Right ventricle myocardium inferior (tissue), 1 donor: ENCODE data around the gene ARHGAP45. TPM values are rescaled to one million over a fixed set of nuclear protein-coding genes. Genes with fewer than 3 reads are reported as not detected.

Experiments
- ATAC-seq: fragments of 200-7000 bp; cut with Tn5 transposase; one replicate; pipeline ENCODE4 v1.9.1; 2020; ENCODE audit warnings: mild to moderate bottlenecking, moderate library complexity
- DNase-seq: peaks from one replicate; pipeline ENCODE4 v3.0.0; 2021; ENCODE audit errors: missing footprints
- intact Hi-C: fragments of 100-400 bp; cut with DNase I; formaldehyde crosslinking; loops from one replicate; pipeline ENCODE4 v1.11.0; 2022
- total RNA-seq: library from RNA; stranded (reverse); fragmentation: NEBNext Ultra II Directional; extraction: Animal tissue kit (Norgen Biotek cat#: 25700); gene quantifications from one replicate; pipeline ENCODE4 v1.2.1, GENCODE V29; 2021
- donor health status: DM: no; HTN: yes; CAD: no; lungs with severe emphysema.

ARHGAP45 gene
- total RNA-seq, 1 donor from 2014 or later = 6.6 TPM

- DNase-seq (peak; percentile 49), ATAC-seq (no peak)
- intact Hi-C loops = no loop called here
Observed at GRCh38 chr19:1066251-1066747, 668 bp upstream of the ARHGAP45 start.

- ATAC-seq (peak; percentile 3), DNase-seq (no peak)
- intact Hi-C loops = no loop called here
Observed at GRCh38 chr19:1067341-1067957, 482 bp downstream of the ARHGAP45 start.

- peak; percentile 37 for ATAC-seq
- intact Hi-C loops = no loop called here
- DNase-seq = peak; percentile 88
Observed at GRCh38 chr19:1068009-1069001, 1.3 kb downstream of the ARHGAP45 start.

GRCh38 chr19:1069009-1069779 is 2.2 kb downstream of the ARHGAP45 start:
- ATAC-seq (peak; percentile 42), DNase-seq (peak; percentile 96)

GRCh38 chr19:1070576-1070930 is 3.6 kb downstream of the ARHGAP45 start:
- intact Hi-C loops = no loop called here
- DNase-seq (no peak), ATAC-seq (no peak)

More at GRCh38 chr19:1069009-1069779, 2.2 kb downstream of the ARHGAP45 start:
- intact Hi-C loops = no loop called here

- intact Hi-C loops = no loop called here
- ATAC-seq (no peak), DNase-seq (peak; percentile 53)
Observed at GRCh38 chr19:1070931-1071791, 4.2 kb downstream of the ARHGAP45 start.

- ATAC-seq (no peak), DNase-seq (no peak)
- intact Hi-C loops = no loop called here
Observed at GRCh38 chr19:1072371-1073015, 5.5 kb downstream of the ARHGAP45 start.

- no peak for DNase-seq
- intact Hi-C loops = no loop called here
- no peak for ATAC-seq
Observed at GRCh38 chr19:1073063-1073955, 6.3 kb downstream of the ARHGAP45 start.

GRCh38 chr19:1073956-1074517 is 7.1 kb downstream of the ARHGAP45 start:
- intact Hi-C loops = no loop called here
- ATAC-seq (no peak), DNase-seq (no peak)

- peak; percentile 40 for ATAC-seq
- intact Hi-C loops = no loop called here
- DNase-seq = peak; percentile 97
Observed at GRCh38 chr19:1074544-1075283, 7.7 kb downstream of the ARHGAP45 start.

GRCh38 chr19:1076046-1076386 is 9.0 kb downstream of the ARHGAP45 start:
- DNase-seq (peak; percentile 31), ATAC-seq (no peak)
- intact Hi-C loops = no loop called here

- DNase-seq (peak; percentile 90), ATAC-seq (no peak)
- intact Hi-C loops = no loop called here
Observed at GRCh38 chr19:1076951-1077350, 10.0 kb downstream of the ARHGAP45 start.

- intact Hi-C loops = no loop called here
- peak; percentile 53 for DNase-seq
- no peak for ATAC-seq
Observed at GRCh38 chr19:1079566-1080111, 12.7 kb downstream of the ARHGAP45 start.

GRCh38 chr19:1080360-1081161 is 13.6 kb downstream of the ARHGAP45 start:
- DNase-seq (peak; percentile 69), ATAC-seq (no peak)
- intact Hi-C loops = no loop called here
